H1 (cell line): ENCODE measurements around the gene ANKFY1. TPM values are rescaled to one million over a fixed set of nuclear protein-coding genes. Genes with fewer than 3 reads are reported as not detected.

Experiments used
- CTCF ChIA-PET: fragments of 300-600 bp; sonication (Branson Sonifier 250); formaldehyde crosslinking; loops from one replicate; lab custom pipeline; 2021; ENCODE audit not compliant: partially characterized antibody; lab: Charles Lee
- POLR2A ChIA-PET: fragments of 300-600 bp; sonication (Branson Sonifier 250); formaldehyde crosslinking; loops from one replicate; lab custom pipeline; 2021; ENCODE audit warnings: inconsistent platforms; ENCODE audit not compliant: partially characterized antibody; lab: Charles Lee
- DNase-seq, 2 experiments: peaks; one replicate each; pipeline versions ENCODE4 v3.0.0 to v3.0.0-alpha.2; 2010 to 2022; ENCODE audit warnings: low spot score in 2 of 2, low read depth in 1 of 2, mixed read lengths in 1 of 2
- FAIRE-seq: peaks from 2 replicates; lab custom pipeline; 2011; peaks lifted over from hg19 to GRCh38; lab: Jason Lieb, UNC
- H2AFZ ChIP-seq: 2 replicates; pipeline ENCODE4 v1.8.1; 2012; ENCODE audit warnings: low read length, inconsistent platforms
- H2AK5ac ChIP-seq: 2 replicates; pipeline ENCODE4 v1.6.1; 2013; ENCODE audit warnings: low read depth, low read length
- H2BK120ac ChIP-seq: replicated peaks from 2 replicates; pipeline ENCODE3; 2013; ENCODE audit warnings: low read depth, low read length, inconsistent platforms
- H2BK12ac ChIP-seq: 2 replicates; pipeline ENCODE4 v1.6.1; 2013; ENCODE audit warnings: low read depth, low read length
- H2BK15ac ChIP-seq: 2 replicates; pipeline ENCODE4 v1.6.1; 2013; ENCODE audit warnings: low read length
- H2BK20ac ChIP-seq: 2 replicates; pipeline ENCODE4 v1.6.1; 2013; ENCODE audit warnings: low read length
- H2BK5ac ChIP-seq: 2 replicates; pipeline ENCODE4 v1.6.1; 2013; ENCODE audit warnings: low read depth, low read length
- H3K14ac ChIP-seq: 2 replicates; pipeline ENCODE4 v1.6.1; 2013; ENCODE audit warnings: inconsistent platforms; ENCODE audit not compliant: insufficient read length
- H3K18ac ChIP-seq: 2 replicates; pipeline ENCODE4 v1.6.1; 2013; ENCODE audit warnings: low read length; ENCODE audit errors: extremely low read depth
- H3K23ac ChIP-seq: 2 replicates; pipeline ENCODE4 v1.6.1; 2013; ENCODE audit warnings: inconsistent platforms; ENCODE audit not compliant: insufficient read length
- H3K23me2 ChIP-seq: 2 replicates; pipeline ENCODE4 v1.6.1; 2013; ENCODE audit warnings: low read depth, low read length
- H3K27ac ChIP-seq: 2 replicates; pipeline ENCODE4 v1.6.1; 2011; ENCODE audit warnings: low read depth, low read length, inconsistent platforms
- H3K27me3 ChIP-seq, 4 experiments: replicated peaks in 1 of 4; 1 replicate in 1 of 4; 2 replicates in 3 of 4; pipeline versions ENCODE4 v1.6.1 to v1.8.1; 2011 to 2013; ENCODE audit warnings: low read length in 3 of 4, mild to moderate bottlenecking in 3 of 4, inconsistent platforms in 2 of 4, mixed read lengths in 2 of 4, moderate library complexity in 1 of 4; ENCODE audit not compliant: control insufficient read depth in 3 of 4, insufficient read depth in 3 of 4; ENCODE audit errors: extremely low read depth in 1 of 4
- H3K36me3 ChIP-seq, 4 experiments: 2 replicates each; pipeline versions ENCODE4 v1.6.1 to v1.8.1; 2011 to 2013; ENCODE audit warnings: mild to moderate bottlenecking in 4 of 4, low read length in 3 of 4, moderate library complexity in 2 of 4, control low read depth in 1 of 4, inconsistent platforms in 1 of 4; ENCODE audit not compliant: insufficient read depth in 4 of 4, control insufficient read depth in 2 of 4
- H3K4ac ChIP-seq: replicated peaks from 2 replicates; pipeline ENCODE3; 2013; ENCODE audit warnings: low read length, low read depth, mixed read lengths, inconsistent platforms; ENCODE audit not compliant: insufficient read length
- H3K4me1 ChIP-seq, 4 experiments: replicated peaks in 1 of 4; 1 replicate in 1 of 4; 2 replicates in 3 of 4; pipeline versions ENCODE4 v1.6.1 to v1.8.1; 2011 to 2013; ENCODE audit warnings: low read length in 3 of 4, inconsistent platforms in 2 of 4, mixed read lengths in 1 of 4; ENCODE audit not compliant: insufficient read depth in 4 of 4, control insufficient read depth in 3 of 4
- H3K4me2 ChIP-seq, 2 experiments: 2 replicates each; pipeline versions ENCODE4 v1.6.1 to v1.8.1; 2011 to 2013; ENCODE audit warnings: low read depth in 2 of 2, low read length in 2 of 2, control low read depth in 1 of 2, inconsistent platforms in 1 of 2, mild to moderate bottlenecking in 1 of 2; ENCODE audit not compliant: insufficient read depth in 1 of 2
- H3K4me3 ChIP-seq, 4 experiments: fragments of 200-600, 300-600 bp in 1 of 4; sonication (generic), shearing (Covaris generic), sonication (Bioruptor Twin) in 1 of 4; 2 replicates each; pipeline versions ENCODE4 v1.5.1 to v1.8.1; 2011 to 2016; ENCODE audit warnings: low read length in 4 of 4, low read depth in 3 of 4, control low read depth in 2 of 4, inconsistent platforms in 2 of 4, mild to moderate bottlenecking in 2 of 4, mixed read lengths in 1 of 4, moderate library complexity in 1 of 4; ENCODE audit not compliant: insufficient read depth in 2 of 4; ENCODE audit errors: extremely low read depth in 1 of 4
- H3K56ac ChIP-seq: replicated peaks from 2 replicates; pipeline ENCODE3; 2013; ENCODE audit warnings: low read depth, mild to moderate bottlenecking, mixed read lengths, low read length, inconsistent platforms; ENCODE audit not compliant: insufficient read length
- H3K79me1 ChIP-seq: 2 replicates; pipeline ENCODE4 v1.6.1; 2013; ENCODE audit warnings: low read depth, low read length, control low read depth
- H3K79me2 ChIP-seq, 2 experiments: 2 replicates each; pipeline versions ENCODE4 v1.6.1 to v1.8.1; 2012 to 2013; ENCODE audit warnings: low read length in 2 of 2, mild to moderate bottlenecking in 2 of 2, inconsistent platforms in 1 of 2; ENCODE audit not compliant: insufficient read depth in 2 of 2, control insufficient read depth in 1 of 2
- H3K9ac ChIP-seq, 4 experiments: replicated peaks in 1 of 4; 1 replicate in 1 of 4; 2 replicates in 3 of 4; pipeline versions ENCODE4 v1.6.1 to v1.8.1; 2011 to 2013; ENCODE audit warnings: low read depth in 3 of 4, low read length in 3 of 4, control low read depth in 2 of 4, mild to moderate bottlenecking in 2 of 4, moderate library complexity in 2 of 4, inconsistent platforms in 1 of 4; ENCODE audit errors: extremely low read depth in 1 of 4
- H3K9me3 ChIP-seq, 2 experiments: 2 replicates each; pipeline versions ENCODE4 v1.6.1 to v1.8.1; 2012 to 2013; ENCODE audit warnings: mild to moderate bottlenecking in 2 of 2, moderate library complexity in 2 of 2, control low read depth in 1 of 2, inconsistent platforms in 1 of 2, low read depth in 1 of 2, low read length in 1 of 2, mixed read lengths in 1 of 2; ENCODE audit not compliant: insufficient read depth in 2 of 2
- H4K20me1 ChIP-seq, 2 experiments: replicated peaks in 1 of 2; 2 replicates each; pipeline versions ENCODE3 to v1.8.1; 2011 to 2013; ENCODE audit warnings: inconsistent platforms in 2 of 2, low read length in 2 of 2, mild to moderate bottlenecking in 1 of 2; ENCODE audit not compliant: insufficient read depth in 2 of 2, control insufficient read depth in 1 of 2
- H4K5ac ChIP-seq: 2 replicates; pipeline ENCODE4 v1.6.1; 2013; ENCODE audit warnings: low read length, low read depth, mixed read lengths, inconsistent platforms; ENCODE audit not compliant: insufficient read length
- H4K8ac ChIP-seq: 2 replicates; pipeline ENCODE4 v1.8.0; 2013; ENCODE audit warnings: mild to moderate bottlenecking, moderate library complexity, low read length, inconsistent platforms; ENCODE audit not compliant: insufficient read depth; ENCODE audit errors: extremely low read depth
- H4K91ac ChIP-seq: replicated peaks from 2 replicates; pipeline ENCODE3; 2013; ENCODE audit warnings: low read length, mixed read lengths, inconsistent platforms; ENCODE audit not compliant: insufficient read length
- JUND ChIP-seq: IDR thresholded peaks from 2 replicates; pipeline ENCODE4 v1.6.1; 2011; ENCODE audit warnings: mild to moderate bottlenecking, improper control_type of control experiment, low read length
- RFX5 ChIP-seq: IDR thresholded peaks from 2 replicates; pipeline ENCODE4 v1.6.1; 2011; ENCODE audit warnings: low read depth, low read length, improper control_type of control experiment, borderline replicate concordance
- SP2 ChIP-seq: IDR thresholded peaks from 2 replicates; pipeline ENCODE4 v1.6.1; 2012; ENCODE audit warnings: mild to moderate bottlenecking, low read length, inconsistent platforms
- TEAD4 ChIP-seq: IDR thresholded peaks from 2 replicates; pipeline ENCODE4 v1.6.1; 2012; ENCODE audit warnings: low read depth, low read length, inconsistent platforms, mixed read lengths
- YY1 ChIP-seq: IDR thresholded peaks from 2 replicates; pipeline ENCODE4 v1.6.1; 2011; ENCODE audit warnings: low read depth, mild to moderate bottlenecking, low read length
- WGBS, 2 experiments: shearing (Covaris generic) in 1 of 2; methylation state at CpG; one replicate each; pipeline versions ENCODE4 v1.1.6 to v1.1.7; 2013 to 2015; ENCODE audit warnings: low lambda C conversion rate in 2 of 2, mixed read lengths in 2 of 2, inconsistent platforms in 1 of 2, low coverage in 1 of 2, missing lambda C conversion rate in 1 of 2; ENCODE audit not compliant: insufficient replicate concordance in 2 of 2, insufficient coverage in 1 of 2, insufficient read length in 1 of 2; ENCODE audit errors: extremely low coverage in 1 of 2, missing lambda C conversion rate in 1 of 2; 5-methylcytosine and 5-hydroxymethylcytosine counted together
- polyA plus RNA-seq, 7 experiments: library from polyadenylated mRNA; depleted of rRNA in 3 of 7; stranded (reverse) in 5 of 7; unstranded in 2 of 7; fragments of >200 nt in 5 of 7; fragments of 200-250 nt in 2 of 7; gene quantifications; 1 replicate in 5 of 7; 2 replicates in 1 of 7; 4 replicates in 1 of 7; pipeline versions ENCODE4 v1.2.1 to v1.2.3, GENCODE V29; 2011 to 2013; ENCODE audit warnings: missing spikeins in 2 of 7, mixed read lengths in 2 of 7
- total RNA-seq: library from RNA; stranded (reverse); fragmentation: NEBNext Ultra II Directional; extraction: Animal tissue kit (Norgen Biotek cat#: 25700); gene quantifications from 2 replicates; pipeline ENCODE4 v1.2.1, GENCODE V29; 2021

ANKFY1 gene
- total and polyA plus RNA-seq, 2 of the 8 experiments (the other 6 are each of a cell fraction or from before 2014, with no cell fraction given), result 28.3 to 45.3 TPM

- H3K27me3 ChIP-seq, result no peaks in the 10 kb centered on the region
- TF ChIP-seq TEAD4, result no peak
- TF ChIP-seq SP2, result no peak
- TF ChIP-seq RFX5, result no peak
- no peak for TF ChIP-seq JUND
- TF ChIP-seq YY1, result no peak
- no peak for FAIRE-seq
- no peak for DNase-seq
- no peaks in the 10 kb centered on the region for H3K79me2 ChIP-seq
- H3K9ac ChIP-seq, result no peak overlapping the region
- H4K8ac ChIP-seq, result no peak overlapping the region
- H3K79me1 ChIP-seq, result no peaks in the 10 kb centered on the region
- H3K9me3 ChIP-seq, result no peaks in the 10 kb centered on the region
- H2BK15ac ChIP-seq, result no peak overlapping the region
- no peaks in the 10 kb centered on the region for H3K23me2 ChIP-seq
- peaks cover 14 to 38% (median 29%) of the 10 kb centered on the region in 4 experiments for H3K36me3 ChIP-seq
- no peak overlapping the region for H2AFZ ChIP-seq
- no peak overlapping the region for H2BK5ac ChIP-seq
- no peak overlapping the region for H2AK5ac ChIP-seq
- no peak overlapping the region for H3K4me3 ChIP-seq
- H4K20me1 ChIP-seq, result peaks cover 0 to 2% of the 10 kb centered on the region in 2 experiments
- no peak overlapping the region for H3K27ac ChIP-seq
- 87% methylated on average over 10 of the region's 10 CpGs; no CpG with 5 or more reads in 1 of the 2 experiments for WGBS, 2 experiments
- H4K5ac ChIP-seq, result no peak overlapping the region
- no peaks in the 10 kb centered on the region for H3K4me1 ChIP-seq
- no peak overlapping the region for H3K56ac ChIP-seq
- no peak overlapping the region for H3K4me2 ChIP-seq
- H3K14ac ChIP-seq, result no peak overlapping the region
- ChIA-PET POLR2A (no interaction called here), CTCF (interaction anchor here (0.6 to 1.1 kb wide), 3 partner anchors 21 to 275 kb away, joined by 3 read pairs; no protein-coding TSS in a partner anchor)
- no peak overlapping the region for H3K23ac ChIP-seq
- H3K18ac ChIP-seq, result no peak overlapping the region
- H2BK20ac ChIP-seq, result no peak overlapping the region
- no peak overlapping the region for H2BK12ac ChIP-seq
- H3K4ac ChIP-seq, result no peak overlapping the region
- H4K91ac ChIP-seq, result no peak overlapping the region
- no peak overlapping the region for H2BK120ac ChIP-seq
Observed at GRCh38 chr17:4195306-4195705, 68.5 kb downstream of the ANKFY1 start.
